BJ (cell line): ENCODE data around the gene MFSD6L. TPM values are rescaled to one million over a fixed set of nuclear protein-coding genes. Genes with fewer than 3 reads are reported as not detected.

Source experiments
- CTCF ChIA-PET: fragments of 350-600 bp; formaldehyde crosslinking; extraction: SDS; loops from one replicate; lab custom pipeline; 2021; ENCODE audit warnings: antibody characterized with exemption, inconsistent platforms; lab: Yijun Ruan, JAX
- POLR2A ChIA-PET: fragments of 300-600 bp; sonication (Branson Sonifier 250); formaldehyde crosslinking; extraction: SDS; loops from one replicate; lab custom pipeline; 2021; ENCODE audit warnings: antibody characterized with exemption; lab: Charles Lee
- DNase-seq: peaks from one replicate; pipeline ENCODE4 v3.0.0-alpha.2; 2011; ENCODE audit warnings: low read depth
- H3K27me3 ChIP-seq: 2 replicates; pipeline ENCODE4 v1.6.0; 2011; ENCODE audit warnings: low read length; ENCODE audit not compliant: control insufficient read depth, insufficient read depth
- H3K36me3 ChIP-seq: 2 replicates; pipeline ENCODE4 v1.5.1; 2011; ENCODE audit warnings: low read length; ENCODE audit not compliant: control insufficient read depth, insufficient read depth
- H3K4me3 ChIP-seq: 2 replicates; pipeline ENCODE4 v1.5.1; 2011; ENCODE audit warnings: low read depth, mild to moderate bottlenecking, control low read depth, low read length
- polyA minus RNA-seq: library from RNA; depleted of rRNA, polyadenylated mRNA; stranded (reverse); fragments of >200 nt; gene quantifications from 2 replicates; pipeline ENCODE4 v1.2.3, GENCODE V29; 2011; rRNA and poly(A)+ RNA removed
- polyA plus RNA-seq: library from polyadenylated mRNA; depleted of rRNA; stranded (reverse); fragments of >200 nt; gene quantifications from 2 replicates; pipeline ENCODE4 v1.2.3, GENCODE V29; 2011; rRNA removed
- TF ChIP-seq, protein P1 (sequence below): IDR thresholded peaks from 2 replicates; pipeline ENCODE4 v1.5.1; 2011; ENCODE audit warnings: low read depth, mild to moderate bottlenecking, control low read depth, inconsistent platforms, low read length, moderate library complexity; ENCODE audit not compliant: insufficient read depth

Gene MFSD6L, protein sequence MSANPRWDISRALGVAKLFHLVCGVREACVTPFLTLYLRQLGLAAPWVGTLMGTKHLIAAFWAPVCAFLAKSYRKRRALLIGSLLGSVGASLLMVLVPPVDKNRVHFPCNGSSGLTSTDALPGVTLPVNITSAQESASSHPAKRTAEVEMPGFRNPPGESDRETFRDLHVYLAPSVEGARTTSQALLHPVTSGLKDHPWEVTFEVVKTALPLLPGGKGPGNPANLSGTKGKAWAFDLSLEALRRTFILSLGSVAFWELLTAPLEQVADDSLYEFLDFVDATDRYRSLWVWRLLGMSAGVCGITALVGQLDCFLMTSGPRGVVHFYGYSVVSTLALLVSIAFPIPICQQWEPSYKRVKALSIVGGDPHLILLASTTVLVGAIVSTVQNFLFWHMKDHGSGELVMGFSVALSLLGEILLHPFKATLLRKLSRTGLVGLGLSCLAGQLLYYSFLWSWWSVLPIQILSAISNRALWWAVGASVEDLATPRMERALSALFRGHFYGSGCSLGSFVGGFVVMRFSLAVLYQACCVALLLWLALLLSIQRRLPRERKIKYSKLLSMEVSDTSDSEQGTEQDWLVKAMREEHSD
- polyA plus RNA-seq: not detected in 2 replicates
- not detected in 2 replicates for polyA minus RNA-seq

DNA sequence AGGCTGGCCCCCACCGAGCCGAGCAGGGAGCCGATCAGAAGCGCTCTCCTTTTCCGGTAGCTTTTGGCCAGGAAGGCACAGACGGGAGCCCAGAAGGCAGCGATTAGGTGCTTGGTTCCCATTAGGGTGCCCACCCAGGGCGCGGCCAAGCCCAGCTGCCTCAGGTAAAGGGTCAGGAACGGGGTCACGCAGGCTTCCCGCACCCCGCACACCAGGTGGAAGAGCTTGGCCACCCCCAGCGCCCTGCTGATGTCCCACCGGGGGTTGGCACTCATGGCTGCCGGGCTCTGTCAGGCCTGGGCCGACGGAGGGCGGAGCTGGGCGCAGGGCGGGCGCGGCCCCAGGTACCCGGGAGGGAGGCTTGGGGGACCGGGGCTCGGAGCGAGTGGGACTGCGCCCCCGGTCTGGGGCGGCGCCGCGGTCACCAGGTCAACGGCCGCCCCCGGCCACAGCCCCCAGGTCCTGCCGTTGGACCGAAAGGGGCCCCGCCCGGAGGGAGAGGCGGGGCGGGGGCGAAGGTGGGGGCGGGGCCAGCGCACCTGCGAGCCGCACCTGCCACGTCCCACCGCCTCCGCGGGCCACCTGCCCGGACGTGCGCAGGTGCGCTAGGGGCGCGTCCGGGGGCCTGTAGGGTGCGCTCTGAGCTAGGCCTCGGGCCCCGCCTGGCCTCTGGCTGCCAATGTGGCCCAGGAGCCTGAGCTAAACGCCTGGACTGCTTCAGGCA, at the start of gene MFSD6L:
Gene MFSD6L, minus strand, starts transcription at position 520 of the 724 bp plus-strand sequence. Its CDS starts 245 bp downstream, at position 275.
- CTCF ChIA-PET: interaction anchor here (0.8 to 2.1 kb wide), 5 partner anchors 11 to 96 kb away, joined by 3 to 9 read pairs (median 3); no protein-coding TSS in a partner anchor
- POLR2A ChIA-PET: no interaction called here

DNA sequence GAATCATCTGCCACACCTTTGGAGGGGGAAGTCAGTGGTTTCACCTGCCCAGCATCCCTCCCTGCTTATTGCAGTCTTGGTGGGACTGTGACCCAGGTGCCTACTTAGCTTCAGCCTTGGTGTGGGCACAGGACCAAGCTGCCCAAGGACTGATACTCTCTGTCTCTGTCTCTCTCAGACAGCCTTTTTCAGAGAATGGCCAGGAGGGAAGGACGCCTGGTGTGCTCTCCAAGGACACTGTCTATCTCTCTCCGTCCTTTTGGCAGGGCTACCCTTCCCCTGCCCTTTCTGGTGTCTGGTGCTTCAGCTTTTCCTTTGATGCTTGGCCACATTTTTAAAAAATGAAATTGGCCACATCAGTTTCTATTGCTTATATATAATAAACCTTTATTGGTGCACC, 48.7 kb upstream of the MFSD6L start:
- TF ChIP-seq, protein P1, sequence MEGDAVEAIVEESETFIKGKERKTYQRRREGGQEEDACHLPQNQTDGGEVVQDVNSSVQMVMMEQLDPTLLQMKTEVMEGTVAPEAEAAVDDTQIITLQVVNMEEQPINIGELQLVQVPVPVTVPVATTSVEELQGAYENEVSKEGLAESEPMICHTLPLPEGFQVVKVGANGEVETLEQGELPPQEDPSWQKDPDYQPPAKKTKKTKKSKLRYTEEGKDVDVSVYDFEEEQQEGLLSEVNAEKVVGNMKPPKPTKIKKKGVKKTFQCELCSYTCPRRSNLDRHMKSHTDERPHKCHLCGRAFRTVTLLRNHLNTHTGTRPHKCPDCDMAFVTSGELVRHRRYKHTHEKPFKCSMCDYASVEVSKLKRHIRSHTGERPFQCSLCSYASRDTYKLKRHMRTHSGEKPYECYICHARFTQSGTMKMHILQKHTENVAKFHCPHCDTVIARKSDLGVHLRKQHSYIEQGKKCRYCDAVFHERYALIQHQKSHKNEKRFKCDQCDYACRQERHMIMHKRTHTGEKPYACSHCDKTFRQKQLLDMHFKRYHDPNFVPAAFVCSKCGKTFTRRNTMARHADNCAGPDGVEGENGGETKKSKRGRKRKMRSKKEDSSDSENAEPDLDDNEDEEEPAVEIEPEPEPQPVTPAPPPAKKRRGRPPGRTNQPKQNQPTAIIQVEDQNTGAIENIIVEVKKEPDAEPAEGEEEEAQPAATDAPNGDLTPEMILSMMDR: no peak

More for the DNA sequence above, at the start of gene MFSD6L:
- DNase-seq: no peak
- H3K36me3 ChIP-seq: no peaks in the 10 kb centered on the region
- peaks cover 8% of the 10 kb centered on the region for H3K27me3 ChIP-seq
- H3K4me3 ChIP-seq: no peak within 1 kb of the TSS
- TF ChIP-seq, protein P1: no peak

DNA sequence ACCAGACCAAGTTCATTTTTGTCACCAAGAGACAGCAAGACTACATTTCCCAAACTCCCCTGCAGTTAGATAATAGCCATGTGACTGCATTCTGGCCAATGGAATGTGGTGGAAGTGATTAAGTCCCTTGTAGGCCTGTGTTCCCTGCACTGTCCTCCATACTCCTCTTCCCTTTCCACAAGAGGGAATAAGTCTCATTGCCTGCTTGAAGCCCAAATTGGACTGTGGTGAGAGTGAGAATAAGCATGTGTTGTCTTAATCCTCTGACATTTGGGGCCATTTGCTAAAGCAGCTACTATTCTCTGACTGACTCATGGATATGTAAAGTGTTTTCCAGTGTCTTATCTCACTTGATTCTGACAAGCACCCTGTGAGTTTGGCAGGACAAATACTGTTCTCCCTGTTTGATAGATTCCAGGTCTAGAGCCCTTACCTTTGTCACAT, 47.6 kb upstream of the MFSD6L start:
- Histone ChIP-seq H3K27me3 (0 out of 2 replicates have a peak, but pooled peaks cover 1% of the 10 kb centered on the region), H3K36me3 (no peaks in the 10 kb centered on the region), H3K4me3 (no peak overlapping the region)
- POLR2A ChIA-PET: no interaction called here
- CTCF ChIA-PET: no interaction called here
- TF ChIP-seq, protein P1: no peak
- no peak for DNase-seq

More for the DNA sequence above, 48.7 kb upstream of the MFSD6L start:
- no peak for DNase-seq
- Histone ChIP-seq H3K4me3 (no peak overlapping the region), H3K36me3 (no peaks in the 10 kb centered on the region), H3K27me3 (no peaks in the 10 kb centered on the region)
- CTCF ChIA-PET: no interaction called here
- POLR2A ChIA-PET: no interaction called here

DNA sequence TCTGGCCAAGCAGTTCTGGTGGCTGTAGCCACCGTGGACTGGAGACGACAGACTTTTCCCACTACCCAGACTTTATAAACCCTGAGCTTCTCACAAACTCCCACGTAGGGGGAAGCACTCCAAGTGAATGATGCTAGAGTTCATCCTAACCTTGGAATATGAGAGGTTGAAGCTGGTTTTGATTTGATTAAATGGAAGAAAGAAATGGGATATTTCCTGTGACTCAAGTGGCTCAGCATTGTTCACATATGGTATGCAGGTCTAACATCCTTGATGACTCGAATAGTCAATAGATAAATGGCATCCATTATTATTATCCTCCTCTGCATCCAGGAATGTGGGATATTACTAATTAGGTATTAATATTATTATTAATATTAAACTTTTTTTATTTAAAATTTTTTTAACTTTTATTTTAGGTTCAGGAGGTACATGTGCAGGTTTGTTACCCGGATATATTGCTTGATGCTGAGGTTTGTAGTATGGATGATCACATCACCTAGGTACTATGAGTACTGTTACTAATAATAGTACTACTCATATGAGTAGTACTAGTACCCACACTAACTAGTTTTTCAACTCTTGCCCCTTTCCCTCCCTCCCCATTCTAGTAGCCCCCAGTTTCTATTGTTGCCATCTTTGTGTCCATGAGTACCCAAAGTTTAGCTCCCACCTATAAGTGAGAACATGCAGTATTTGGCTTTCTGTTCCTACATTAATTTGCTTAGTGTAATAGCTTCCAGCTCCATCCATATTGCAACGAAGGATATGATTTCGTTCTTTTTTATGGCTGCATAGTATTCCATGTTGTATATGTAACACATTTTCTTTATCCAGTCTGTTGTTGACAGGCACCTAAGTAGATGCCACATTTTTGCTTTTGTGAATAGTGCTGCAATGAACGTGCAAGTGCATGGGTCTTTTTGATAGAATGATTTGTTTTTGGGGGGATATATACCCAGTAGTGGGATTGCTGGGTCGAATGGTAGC, 45.4 kb upstream of the MFSD6L start:
- Histone ChIP-seq H3K27me3 (peaks cover 1% of the 10 kb centered on the region; the same call in 1 of the 2 replicates), H3K4me3 (no peak overlapping the region), H3K36me3 (no peaks in the 10 kb centered on the region)
- no peak for DNase-seq
- ChIA-PET CTCF (no interaction called here), POLR2A (no interaction called here)
- TF ChIP-seq, protein P1: no peak
